Measurements from ENCODE around the gene CFLAR. TPM values are rescaled to one million over a fixed set of nuclear protein-coding genes. Genes with fewer than 3 reads are reported as not detected.

The CFLAR gene
- total and polyA plus RNA-seq, 2 of the 13 experiments (the other 11 are each of a cell fraction or from before 2014, with no cell fraction given) = 43.8 to 92.1 TPM

- peak; percentile 94 for TF ChIP-seq HBP1 (CRISPR knock-in tag; IDR thresholded peaks at IDR 0.05; ENCODE audit: low read depth)
- TF ChIP-seq MLLT10 (CRISPR knock-in tag; IDR thresholded peaks at IDR 0.05) = no peak
- no peak; the same call in 1 of the 2 replicates for TF ChIP-seq MTF2 (CRISPR knock-in tag; IDR thresholded peaks at IDR 0.05; ENCODE audit: borderline replicate concordance)
- peak; percentile 70 for TF ChIP-seq ZBTB33 (CRISPR knock-in tag; IDR thresholded peaks at IDR 0.05)
- peak; percentile 76 for TF ChIP-seq IRF9 (CRISPR knock-in tag; IDR thresholded peaks at IDR 0.05; ENCODE audit: borderline replicate concordance)
- TF ChIP-seq ZBTB34 (CRISPR knock-in tag; IDR thresholded peaks at IDR 0.05) = no peak; the same call in 1 of the 2 replicates
- TF ChIP-seq RORA (CRISPR knock-in tag; IDR thresholded peaks at IDR 0.05) = no peak
- peak; percentile 89 for TF ChIP-seq ZNF337 (CRISPR knock-in tag; IDR thresholded peaks at IDR 0.05; ENCODE audit: borderline replicate concordance, low read depth)
- peak; percentile 99 for TF ChIP-seq SP4 (CRISPR knock-in tag; IDR thresholded peaks at IDR 0.05)
- peak; percentile 82 for TF ChIP-seq SP2 (CRISPR knock-in tag; IDR thresholded peaks at IDR 0.05)
- TF ChIP-seq PTBP1 (IDR thresholded peaks at IDR 0.05; ENCODE audit: low read depth, low read length, poor library complexity, severe bottlenecking) = no peak
- peak; percentile 29 for TF ChIP-seq ZNF160 (CRISPR knock-in tag; IDR thresholded peaks at IDR 0.05)
- TF ChIP-seq ZNF547 (CRISPR knock-in tag; IDR thresholded peaks at IDR 0.05) = peak; percentile 92
- peak; percentile 89 for TF ChIP-seq SIN3B (IDR thresholded peaks at IDR 0.05; ENCODE audit: low read length)
- peak; percentile 65; the same call in 1 of the 2 replicates for TF ChIP-seq GFI1 (CRISPR knock-in tag; IDR thresholded peaks at IDR 0.05; ENCODE audit: borderline replicate concordance)
- peak; percentile 63; the same call in 1 of the 2 replicates for TF ChIP-seq ZNF225 (CRISPR knock-in tag; IDR thresholded peaks at IDR 0.05)
- no peak; the same call in 1 of the 2 replicates for TF ChIP-seq ZNF557 (CRISPR knock-in tag; IDR thresholded peaks at IDR 0.05)
- no peak for TF ChIP-seq SNRNP70 (IDR thresholded peaks at IDR 0.05; ENCODE audit: low read depth, low read length)
- peak; percentile 58; the same call in 1 of the 2 replicates for TF ChIP-seq CHD2 (IDR thresholded peaks at IDR 0.05; ENCODE audit: low read depth, low read length)
- TF ChIP-seq NR2C2 (CRISPR knock-in tag; IDR thresholded peaks at IDR 0.05; ENCODE audit: borderline replicate concordance) = peak; percentile 98
- TF ChIP-seq ZFP91 (CRISPR knock-in tag; IDR thresholded peaks at IDR 0.05; ENCODE audit: borderline replicate concordance) = peak; percentile 95
These were observed 44.3 kb upstream of the CFLAR start, which contains the start of the genes HYCC2 and NDUFB3 (continued) for GRCh38 chr2:201071479-201072200.
